Measurements from ENCODE around the gene ALG10B.
"Not testable (repeated sequence)": the region's sequence is repeated elsewhere in the genome, so short reads cannot be mapped to it uniquely, and the experiment has no call there.

The ALG10B gene

GRCh38 chr12:38316391-38317129, at the start of gene ALG10B:
Gene ALG10B (plus strand): TSS chr12:38316774. CDS start chr12:38316894, 120 bp downstream.
- peak; percentile 95 for DNase-seq (ENCODE audit: low spot score)

GRCh38 chr12:38268612-38269011, 48.0 kb upstream of the ALG10B start:
- DNase-seq (ENCODE audit: low spot score): no peak

GRCh38 chr12:38269897-38270296, 46.7 kb upstream of the ALG10B start:
- no peak for DNase-seq (ENCODE audit: low spot score)

- DNase-seq (ENCODE audit: low spot score): no peak
Measured at GRCh38 chr12:38279756-38280155, 36.8 kb upstream of the ALG10B start.

- no peak for DNase-seq (ENCODE audit: low spot score)
Measured at GRCh38 chr12:38282886-38283285, 33.7 kb upstream of the ALG10B start.

- no peak for DNase-seq (ENCODE audit: low spot score)
Measured at GRCh38 chr12:38289396-38289795, 27.2 kb upstream of the ALG10B start.

GRCh38 chr12:38291160-38291559, 25.4 kb upstream of the ALG10B start:
- DNase-seq (ENCODE audit: low spot score): no peak

GRCh38 chr12:38302972-38303371, 13.6 kb upstream of the ALG10B start:
- DNase-seq (ENCODE audit: low spot score): not testable (repeated sequence)

GRCh38 chr12:38321966-38322365, 5.4 kb downstream of the ALG10B start:
- DNase-seq (ENCODE audit: low spot score): not testable (repeated sequence)

- no peak for DNase-seq (ENCODE audit: low spot score)
Measured at GRCh38 chr12:38324912-38325311, 8.3 kb downstream of the ALG10B start.

- no peak for DNase-seq (ENCODE audit: low spot score)
Measured at GRCh38 chr12:38327356-38327755, 10.8 kb downstream of the ALG10B start.

- DNase-seq (ENCODE audit: low spot score): peak; percentile 36
Measured at GRCh38 chr12:38328306-38328895, 11.8 kb downstream of the ALG10B start.

- DNase-seq (ENCODE audit: low spot score): not testable (repeated sequence)
Measured at GRCh38 chr12:38330414-38330813, 13.8 kb downstream of the ALG10B start.

GRCh38 chr12:38332814-38333213, 16.2 kb downstream of the ALG10B start:
- no peak for DNase-seq (ENCODE audit: low spot score)

- no peak for DNase-seq (ENCODE audit: low spot score)
Measured at GRCh38 chr12:38342444-38342843, 25.9 kb downstream of the ALG10B start.

- not testable (repeated sequence) for DNase-seq (ENCODE audit: low spot score)
Measured at GRCh38 chr12:38343256-38343655, 26.7 kb downstream of the ALG10B start.

- DNase-seq (ENCODE audit: low spot score): not testable (repeated sequence)
Measured at GRCh38 chr12:38343916-38344315, 27.3 kb downstream of the ALG10B start.

- DNase-seq (ENCODE audit: low spot score): no peak
Measured at GRCh38 chr12:38350342-38351174, 34.0 kb downstream of the ALG10B start.

- not testable (repeated sequence) for DNase-seq (ENCODE audit: low spot score)
Measured at GRCh38 chr12:38351175-38351508, 34.6 kb downstream of the ALG10B start.

- DNase-seq (ENCODE audit: low spot score): no peak
Measured at GRCh38 chr12:38367506-38367905, 50.9 kb downstream of the ALG10B start.

- no peak for DNase-seq (ENCODE audit: low spot score)
Measured at GRCh38 chr12:38370311-38370710, 53.7 kb downstream of the ALG10B start.

- DNase-seq (ENCODE audit: low spot score): no peak
Measured at GRCh38 chr12:38373784-38374183, 57.2 kb downstream of the ALG10B start.

GRCh38 chr12:38374751-38375150, 58.2 kb downstream of the ALG10B start:
- no peak for DNase-seq (ENCODE audit: low spot score)
